ENCODE data around the gene IMMP2L. TPM values are rescaled to one million over a fixed set of nuclear protein-coding genes. Genes with fewer than 3 reads are reported as not detected.

The IMMP2L gene
- total and polyA plus RNA-seq, 8 donors: 2.5 to 40.8 (median 20.0) TPM; not detected in 1

GRCh38 chr7:111578754-111579153 lies 16.5 kb upstream of the IMMP2L start:
- no peak for TF ChIP-seq POLR2AphosphoS5 (IDR thresholded peaks at IDR 0.05)
- no peak for TF ChIP-seq CTCF (IDR thresholded peaks at IDR 0.05)
- Histone ChIP-seq H3K4me3 (no peak overlapping the region), H3K27me3 (no peaks in the 10 kb centered on the region), H3K9me3 (peaks cover 0 to 4% (median 0%) of the 10 kb centered on the region in 4 donors), H3K36me3 (no peaks in the 10 kb centered on the region), H3K4me1 (no peaks in the 10 kb centered on the region), H3K27ac (no peak overlapping the region)
- intact Hi-C loops (cut with DNase I; ENCODE audit: low total_unique reads): no loop called here
- no peak for DNase-seq

- no peak overlapping the region for H3K27ac ChIP-seq
- H3K27me3 ChIP-seq: peaks cover 0 to 4% (median 0%) of the 10 kb centered on the region in 3 donors
- 94 to 97% (median 95%) methylated on average over 5 of the region's 5 CpGs for WGBS, 5 donors
- no peaks in the 10 kb centered on the region for H3K4me1 ChIP-seq
- DNase-seq: no peak
- TF ChIP-seq CTCF (IDR thresholded peaks at IDR 0.05): no peak
- no peak for TF ChIP-seq POLR2AphosphoS5 (IDR thresholded peaks at IDR 0.05)
- TF ChIP-seq POLR2A (IDR thresholded peaks at IDR 0.05): no peak
- TF ChIP-seq EP300 (IDR thresholded peaks at IDR 0.05): no peak
- H3K9me3 ChIP-seq: peaks cover 2 to 25% (median 13%) of the 10 kb centered on the region in 4 donors
- intact Hi-C loops (cut with DNase I; ENCODE audit: low total_unique reads): no loop called here
- no peaks in the 10 kb centered on the region for H3K36me3 ChIP-seq
- no peak overlapping the region for H3K4me3 ChIP-seq
These were observed 9.4 kb upstream of the IMMP2L start for GRCh38 chr7:111571720-111572119.

GRCh38 chr7:111568870-111569462 lies 6.7 kb upstream of the IMMP2L start:
- H3K4me3 ChIP-seq: no peak overlapping the region
- TF ChIP-seq POLR2A (IDR thresholded peaks at IDR 0.05): no peak
- no peak for TF ChIP-seq POLR2AphosphoS5 (IDR thresholded peaks at IDR 0.05)
- no peak for TF ChIP-seq EP300 (IDR thresholded peaks at IDR 0.05)
- TF ChIP-seq CTCF (IDR thresholded peaks at IDR 0.05): no peak
- no peaks in the 10 kb centered on the region for H3K4me1 ChIP-seq
- intact Hi-C loops (cut with DNase I; ENCODE audit: low total_unique reads): no loop called here
- no peaks in the 10 kb centered on the region for H3K36me3 ChIP-seq
- no peak for DNase-seq
- peaks cover 2 to 25% (median 13%) of the 10 kb centered on the region in 4 donors for H3K9me3 ChIP-seq
- peaks cover 0 to 4% (median 0%) of the 10 kb centered on the region in 3 donors for H3K27me3 ChIP-seq
- 86 to 93% (median 89%) methylated on average over 1 of the region's 1 CpG for WGBS, 5 donors
- no peak overlapping the region for H3K27ac ChIP-seq

- H3K27ac ChIP-seq: no peak overlapping the region
- no peaks in the 10 kb centered on the region for H3K36me3 ChIP-seq
- TF ChIP-seq CTCF (IDR thresholded peaks at IDR 0.05) (no peak), POLR2A (IDR thresholded peaks at IDR 0.05) (no peak), EP300 (IDR thresholded peaks at IDR 0.05) (no peak), POLR2AphosphoS5 (IDR thresholded peaks at IDR 0.05) (no peak)
- no peak for DNase-seq
- H3K27me3 ChIP-seq: peaks cover 0 to 4% (median 0%) of the 10 kb centered on the region in 3 donors
- intact Hi-C loops (cut with DNase I; ENCODE audit: low total_unique reads): no loop called here
- H3K4me3 ChIP-seq: no peak overlapping the region
- no peaks in the 10 kb centered on the region for H3K4me1 ChIP-seq
- H3K9me3 ChIP-seq: peaks cover 2 to 25% (median 13%) of the 10 kb centered on the region in 4 donors
These were observed 6.1 kb upstream of the IMMP2L start for GRCh38 chr7:111568419-111568818.
